ENCODE data around the gene FREY1.

FREY1 gene

DNA sequence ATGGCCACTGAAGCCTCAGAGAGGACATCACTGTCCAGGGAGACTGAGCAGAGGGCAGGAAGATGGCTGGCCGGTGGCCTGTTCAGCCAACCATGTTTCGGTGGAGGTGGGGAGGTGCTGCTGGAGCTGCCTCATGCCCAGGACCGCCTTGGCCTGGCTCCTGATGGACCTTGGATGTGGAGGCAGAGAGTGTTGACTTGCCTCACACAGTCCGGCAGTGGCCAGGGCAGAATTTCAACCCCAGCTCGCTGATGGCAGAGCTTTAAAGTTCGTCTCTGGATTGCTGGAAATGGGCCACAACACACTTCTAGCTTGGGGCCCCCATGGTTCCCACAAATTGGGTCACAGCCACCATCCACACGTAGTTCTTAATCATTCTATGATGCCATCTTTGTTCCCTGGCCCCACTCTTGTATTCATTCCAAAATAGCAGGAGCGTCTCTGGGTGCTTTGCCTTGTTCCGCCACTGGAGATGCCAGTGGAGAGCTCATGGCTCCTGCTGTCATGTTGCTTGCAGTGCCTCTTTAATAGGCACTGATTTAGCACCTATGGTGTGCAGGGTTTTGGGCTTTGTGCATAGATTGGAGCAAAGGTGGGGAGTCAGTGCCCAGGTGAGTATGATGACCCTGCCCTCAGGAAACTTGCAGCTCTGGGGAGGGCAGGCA, 16.1 kb downstream of the FREY1 start:
- DNase-seq: no peak

DNA sequence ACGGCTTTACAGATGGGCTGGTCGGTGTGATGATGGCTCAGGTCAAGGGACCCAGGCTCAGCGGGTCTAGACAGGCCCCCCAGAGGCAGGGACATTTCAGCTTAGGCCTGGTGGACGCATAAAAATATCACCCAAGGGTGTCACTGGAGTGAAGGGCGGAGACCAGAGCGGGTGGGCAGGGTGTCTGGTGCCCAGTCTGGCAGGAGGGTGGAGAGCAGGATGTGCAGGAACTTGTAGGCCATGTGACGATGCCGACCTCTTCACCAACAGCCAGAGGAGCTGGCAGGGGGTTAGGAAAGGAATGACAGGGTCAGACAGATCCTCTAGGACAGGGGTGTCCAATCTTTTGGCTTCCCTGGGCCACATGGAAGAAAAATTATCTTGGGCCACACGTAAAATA, 17.1 kb downstream of the FREY1 start:
- no peak for DNase-seq

DNA sequence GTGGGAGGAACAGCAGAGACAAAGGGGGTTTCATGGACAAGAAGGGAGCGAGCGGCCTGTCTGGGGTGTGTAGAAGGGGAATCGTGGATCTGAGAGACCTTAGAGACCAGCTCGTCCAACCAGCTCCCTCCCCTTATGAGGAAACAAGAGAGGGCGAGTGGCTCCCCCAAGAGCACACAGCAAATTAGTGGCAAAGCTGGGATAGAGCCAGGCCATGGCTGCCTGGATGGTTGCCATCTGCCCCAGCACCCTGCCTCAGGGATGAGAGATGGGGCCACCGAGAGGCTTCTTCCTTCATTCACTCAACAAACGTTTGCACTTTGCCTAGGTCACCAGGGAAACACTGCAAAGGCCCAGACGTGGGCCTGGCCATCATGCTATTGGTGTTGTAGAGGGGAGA, 17.5 kb downstream of the FREY1 start:
- no peak for DNase-seq

DNA sequence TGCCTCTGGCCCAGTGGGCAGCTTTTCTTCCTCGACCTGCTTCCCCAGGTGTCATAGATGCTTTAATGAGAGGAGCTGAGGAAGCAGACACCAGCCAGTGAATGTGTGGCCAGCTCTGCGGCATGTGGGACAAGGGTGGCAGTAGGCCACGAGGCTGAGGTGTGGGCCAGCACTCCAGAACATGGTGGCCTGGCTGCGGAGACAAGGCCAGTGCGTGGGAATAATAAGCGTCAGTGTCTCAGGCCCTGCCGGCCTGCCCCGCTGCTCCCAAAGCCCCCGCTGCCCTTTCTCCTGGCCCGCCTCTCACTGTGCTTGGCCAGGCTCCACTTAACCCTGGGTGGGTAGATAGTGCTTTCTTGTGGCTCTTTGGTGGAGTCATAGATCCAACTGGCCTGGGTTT, 19.5 kb downstream of the FREY1 start:
- DNase-seq: no peak

DNA sequence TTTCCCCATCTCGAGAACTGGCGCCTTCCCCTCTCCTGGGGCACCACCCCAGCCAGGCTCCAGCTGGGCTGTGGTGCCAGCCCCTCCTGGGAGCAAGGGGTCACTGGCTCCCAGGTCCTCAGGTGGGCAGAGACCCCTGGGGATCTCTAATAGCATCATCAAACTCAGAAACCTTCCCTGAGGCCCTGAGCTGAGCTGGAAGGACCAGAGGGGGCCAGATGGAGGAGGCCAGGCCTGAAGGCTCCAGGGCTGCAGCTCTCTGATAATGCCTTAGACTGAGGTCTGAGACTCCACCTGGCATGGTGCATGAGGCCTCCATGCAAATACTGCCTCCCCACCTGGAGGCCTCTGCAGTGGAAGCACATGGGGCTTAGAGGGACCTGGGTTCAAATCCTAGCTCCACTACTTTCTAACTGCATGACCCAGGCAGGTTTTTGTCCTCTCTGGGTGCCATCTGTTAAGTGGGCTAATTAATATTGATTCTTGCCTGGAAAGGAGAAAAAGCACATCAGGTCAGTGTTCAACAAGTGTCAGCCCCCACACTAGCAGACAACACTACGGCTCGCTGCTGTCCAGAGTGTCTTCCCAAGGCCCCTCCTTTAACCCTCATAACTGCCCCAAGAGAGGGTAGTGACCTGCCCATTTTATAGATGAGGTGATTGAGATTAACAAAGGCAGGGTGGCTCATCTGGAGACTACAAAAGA, 20.1 kb downstream of the FREY1 start:
- DNase-seq: no peak

DNA sequence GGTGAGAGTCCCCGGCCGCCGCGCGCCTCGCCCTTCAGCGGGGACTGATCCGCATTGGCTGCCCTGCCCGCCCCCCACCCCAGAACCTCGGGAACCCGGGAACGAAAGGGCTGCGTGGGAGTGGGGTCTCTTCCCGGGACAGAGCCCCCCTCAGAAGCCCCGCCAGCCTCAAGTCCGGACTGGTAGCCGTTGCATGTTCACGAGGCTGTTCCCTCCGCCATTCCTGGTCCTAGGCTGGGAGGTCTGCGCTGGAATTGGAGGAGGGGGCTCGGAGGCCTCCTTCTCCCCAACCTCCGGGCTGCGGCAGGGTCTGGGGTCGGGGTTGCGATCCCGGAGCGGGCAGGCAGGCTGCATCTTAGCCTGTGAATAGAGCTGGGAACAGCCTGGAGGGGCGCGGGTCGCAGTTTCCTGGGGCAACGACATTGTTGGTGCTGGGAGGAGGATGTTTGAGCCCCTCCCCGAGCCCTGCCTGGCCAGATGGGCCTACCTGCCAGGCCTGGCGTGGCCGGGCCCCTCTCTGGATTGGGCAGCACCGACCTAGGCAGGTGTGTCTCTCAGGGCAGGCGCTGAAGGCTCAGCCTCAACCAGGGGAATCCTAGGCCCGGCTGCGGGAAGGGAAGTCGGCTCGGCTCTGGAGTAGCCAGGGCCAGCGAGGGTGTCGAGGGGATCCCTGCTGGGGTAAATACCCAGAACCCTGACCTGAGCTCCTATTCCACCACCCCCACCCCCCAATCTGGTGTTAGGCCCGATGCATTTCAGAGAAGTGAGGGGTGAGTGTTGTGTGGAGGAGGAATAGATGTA, 20.9 kb downstream of the FREY1 start:
- DNase-seq: peak; percentile 32

DNA sequence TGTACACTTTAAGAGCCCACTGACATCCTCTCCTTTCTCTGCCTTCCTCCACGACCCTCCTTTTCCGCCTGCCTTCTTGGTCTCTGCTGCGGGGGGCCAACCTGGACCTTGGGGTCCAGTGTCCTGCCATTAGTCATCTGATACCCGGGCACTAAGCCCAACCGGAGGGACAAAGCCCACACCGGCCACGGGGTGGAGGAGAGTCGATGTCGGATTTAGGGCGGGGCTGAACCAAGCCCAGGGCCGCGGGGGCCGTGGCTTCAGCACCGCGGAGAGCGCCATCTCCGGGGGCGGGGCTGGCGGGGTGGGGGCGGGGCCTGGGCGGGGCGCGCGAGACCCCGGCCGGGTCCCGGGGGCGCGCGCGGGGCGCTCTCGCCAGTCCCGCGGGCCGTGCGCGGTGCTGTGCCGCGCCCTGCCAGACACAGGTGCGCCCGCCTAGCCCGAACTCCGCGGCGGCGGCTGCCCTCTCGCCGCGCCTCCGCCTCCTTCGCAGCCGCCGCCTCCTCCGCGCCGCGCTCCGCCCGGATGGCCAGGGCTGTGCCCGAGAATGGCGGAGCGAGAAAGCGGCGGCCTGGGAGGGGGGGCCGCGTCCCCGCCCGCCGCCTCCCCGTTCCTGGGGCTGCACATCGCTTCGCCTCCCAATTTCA, 21.7 kb downstream of the FREY1 start, which contains the start of gene MAPK8IP1:
MAPK8IP1 (plus strand) TSS at position 378 of the 647 bp plus-strand sequence; CDS start at position 548, 170 bp downstream.
- peak; percentile 66 for DNase-seq

DNA sequence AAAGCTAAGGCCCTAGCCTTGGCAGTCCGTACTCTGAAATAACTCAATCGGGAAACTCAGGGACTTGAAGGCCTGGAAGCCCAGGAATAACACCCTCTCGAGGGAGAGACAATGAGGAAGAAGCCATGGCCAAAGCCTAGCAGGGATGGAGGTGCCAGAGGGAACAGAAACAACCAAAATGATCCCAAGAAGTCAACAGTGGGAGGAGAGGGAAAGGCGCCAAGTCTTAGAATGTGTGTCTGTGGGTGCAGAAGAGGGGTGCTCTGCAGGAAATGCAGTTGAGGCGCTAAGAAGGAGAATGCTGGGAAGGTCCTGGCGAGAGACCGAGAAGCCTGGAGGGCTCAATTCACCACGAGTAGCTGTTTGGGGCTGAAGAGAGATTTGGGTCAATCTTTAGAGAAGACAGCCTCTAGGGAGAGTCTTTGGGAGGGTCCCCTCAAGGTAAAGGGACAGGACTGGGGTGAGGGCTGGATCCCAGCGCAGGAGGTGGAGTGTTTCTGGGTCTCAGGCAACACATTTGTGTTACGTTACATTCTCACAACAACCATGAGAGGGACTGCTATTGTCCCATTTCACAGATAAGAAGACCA, 22.4 kb downstream of the FREY1 start:
- no peak for DNase-seq

DNA sequence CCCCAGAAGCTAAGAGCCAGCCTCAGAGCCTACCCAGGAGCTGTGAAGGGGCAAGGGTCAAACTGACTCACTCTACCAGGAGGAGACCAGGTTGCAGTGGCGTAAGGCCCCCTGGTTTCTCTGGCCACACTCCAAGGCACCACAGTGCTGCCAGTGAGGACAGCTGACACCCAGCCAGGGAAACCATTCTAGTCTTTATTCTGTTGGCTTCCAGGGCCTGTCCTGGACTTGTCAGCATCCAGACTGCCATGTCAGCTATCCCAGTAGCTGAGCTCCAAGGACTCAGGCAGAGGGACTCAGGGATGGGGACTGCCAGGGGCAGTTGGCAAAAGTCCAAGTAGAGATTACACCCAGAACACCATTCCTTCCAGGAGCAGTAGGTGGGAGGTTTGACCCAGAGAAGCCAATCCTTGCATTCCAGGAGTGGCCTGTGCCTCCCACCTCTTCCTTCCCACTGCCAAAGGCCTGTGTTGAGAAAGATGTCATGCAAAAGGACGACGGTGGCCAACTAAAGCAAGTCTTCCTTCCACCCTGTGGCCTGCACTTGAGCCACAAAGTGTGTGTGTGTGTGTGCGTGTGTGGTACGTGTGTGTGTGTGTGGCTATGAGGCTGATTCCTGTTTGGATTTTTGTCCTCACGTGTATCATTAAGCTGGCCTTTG, 25.2 kb downstream of the FREY1 start:
- DNase-seq: peak; percentile 33

DNA sequence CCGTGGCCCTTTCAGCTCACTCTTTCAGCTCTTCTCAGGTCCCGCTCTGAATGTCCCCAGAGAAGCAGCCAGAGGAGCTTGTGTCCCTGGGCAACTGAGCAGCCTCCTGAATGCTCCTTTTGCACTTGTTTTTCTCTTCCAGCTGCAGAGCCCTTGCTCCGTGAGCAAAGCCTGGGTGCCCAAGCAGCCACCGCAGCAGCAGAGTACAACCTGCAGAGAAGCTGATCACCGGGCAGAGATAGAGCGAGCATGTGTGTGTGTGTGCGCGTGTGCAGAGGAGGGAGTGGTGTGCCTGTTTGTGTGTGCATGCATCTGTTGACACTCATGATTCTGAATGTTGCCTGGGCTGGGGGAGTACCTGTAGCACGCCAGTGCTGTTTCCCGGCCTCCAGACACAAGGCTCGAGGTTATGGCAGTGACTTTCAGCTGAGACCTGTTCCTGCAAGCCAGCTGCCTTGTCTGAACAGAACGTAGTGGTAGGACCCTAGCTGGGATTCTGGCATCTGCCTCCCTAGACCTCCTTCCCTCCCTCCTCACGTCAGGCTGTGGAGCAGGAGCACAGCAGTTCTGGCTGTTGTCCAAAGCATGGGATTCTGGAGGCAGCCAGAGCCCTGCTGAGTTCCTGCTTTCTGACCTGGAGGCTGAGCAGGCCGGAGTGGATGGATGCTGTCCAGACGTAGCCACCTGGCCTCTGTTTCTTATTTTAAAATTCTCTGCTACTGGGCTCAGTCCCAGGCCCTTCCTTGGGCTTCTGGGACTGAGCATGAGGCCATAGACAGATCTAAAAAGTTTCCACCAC, 26.1 kb downstream of the FREY1 start:
- DNase-seq: peak; percentile 65

DNA sequence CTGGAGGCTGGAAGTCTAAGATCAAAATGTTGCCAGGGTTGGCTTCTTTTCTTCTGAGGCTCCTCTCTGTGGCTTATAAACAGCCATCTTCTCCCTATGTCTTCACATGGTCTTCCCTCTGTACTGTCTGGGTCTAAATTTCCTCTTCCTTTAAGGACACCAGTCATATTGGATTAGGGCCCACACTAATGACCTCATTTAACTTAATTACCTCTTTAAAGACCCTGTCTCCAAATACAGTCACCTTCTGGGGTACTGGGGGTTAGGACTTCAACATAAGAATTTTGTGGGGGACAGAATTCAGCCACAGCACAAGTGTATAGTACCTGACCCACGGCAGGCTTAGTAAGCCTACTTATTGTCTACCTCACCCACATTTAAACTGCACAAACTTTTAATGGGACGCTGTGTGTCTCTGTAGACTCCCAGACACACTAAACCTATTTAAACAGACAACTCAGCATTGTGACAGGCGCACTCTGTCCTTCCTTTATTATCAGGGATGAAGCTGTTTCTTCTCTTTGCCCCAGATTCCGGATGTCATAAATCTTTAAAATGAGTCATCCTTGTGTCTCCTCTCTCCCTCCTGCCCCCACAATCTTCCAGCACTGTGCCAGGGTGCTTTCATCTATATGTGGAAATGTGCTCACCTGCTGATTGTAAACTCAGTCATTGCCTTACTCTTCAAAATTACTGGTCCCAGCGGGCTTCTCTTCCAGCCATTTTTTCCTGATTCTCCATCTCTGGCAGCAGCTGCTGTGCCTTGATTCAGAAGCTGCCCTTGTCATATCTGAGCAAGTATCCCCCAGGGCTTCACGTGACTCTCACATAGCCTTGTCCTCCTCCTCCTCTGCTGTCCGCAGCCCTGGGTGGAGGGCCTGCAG, 27.0 kb downstream of the FREY1 start:
- no peak for DNase-seq

DNA sequence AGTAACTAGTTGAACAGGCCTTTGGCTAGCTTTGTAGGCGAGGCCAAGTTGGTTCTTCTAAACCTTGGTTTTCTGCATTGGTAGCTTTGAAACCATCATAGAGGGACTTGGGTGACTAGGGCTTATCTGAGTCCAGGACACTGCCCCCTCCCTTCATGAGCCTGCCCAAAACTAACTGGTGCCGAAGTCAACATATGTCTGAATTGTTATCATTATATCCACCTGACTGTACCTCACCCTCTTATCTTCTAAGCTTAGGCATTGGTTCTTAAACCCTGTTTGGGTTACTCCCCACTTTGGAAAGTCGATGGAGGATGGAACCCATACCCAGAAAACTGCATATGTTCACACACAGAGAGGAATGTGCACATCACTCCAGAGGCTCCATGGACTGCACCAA, 29.2 kb downstream of the FREY1 start:
- no peak for DNase-seq

DNA sequence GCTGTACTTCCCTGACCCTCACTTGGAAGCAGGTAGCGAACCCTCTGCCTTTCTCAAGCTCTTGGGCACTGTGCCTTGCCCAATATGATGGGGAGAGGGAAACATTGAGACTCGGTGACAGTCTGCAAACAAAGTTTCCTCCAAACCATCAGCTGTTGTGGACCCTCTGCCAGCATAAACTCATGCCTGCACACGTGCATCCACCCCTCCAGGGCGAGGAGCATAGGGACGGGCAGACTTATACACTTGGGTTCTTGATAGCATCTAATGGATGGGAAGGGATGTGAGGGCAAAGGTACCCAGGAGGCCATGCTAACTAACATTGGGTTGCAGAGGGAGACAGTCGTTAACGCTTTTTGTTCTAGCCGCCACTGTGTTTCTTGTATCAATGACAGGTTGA, 29.9 kb downstream of the FREY1 start:
- no peak for DNase-seq

DNA sequence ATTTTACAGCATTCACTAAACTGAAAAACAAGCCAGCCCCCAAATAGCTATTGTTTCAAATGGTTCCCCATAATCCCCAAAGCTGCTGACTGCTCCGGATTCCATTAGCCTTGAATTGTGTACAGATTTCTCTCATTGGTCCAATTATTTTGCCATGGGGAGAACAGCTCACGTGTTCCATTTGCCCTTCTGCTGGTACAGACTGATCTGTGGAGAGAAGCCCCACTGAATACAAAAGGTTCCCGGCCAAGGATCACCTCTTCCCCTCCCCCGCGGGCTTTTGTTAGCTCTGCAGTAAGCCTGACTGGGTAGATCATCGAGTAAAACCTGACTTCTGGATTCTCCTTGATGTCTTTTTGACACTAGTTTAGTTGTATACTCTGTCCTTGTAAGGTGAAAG, 30.7 kb downstream of the FREY1 start:
- no peak for DNase-seq

DNA sequence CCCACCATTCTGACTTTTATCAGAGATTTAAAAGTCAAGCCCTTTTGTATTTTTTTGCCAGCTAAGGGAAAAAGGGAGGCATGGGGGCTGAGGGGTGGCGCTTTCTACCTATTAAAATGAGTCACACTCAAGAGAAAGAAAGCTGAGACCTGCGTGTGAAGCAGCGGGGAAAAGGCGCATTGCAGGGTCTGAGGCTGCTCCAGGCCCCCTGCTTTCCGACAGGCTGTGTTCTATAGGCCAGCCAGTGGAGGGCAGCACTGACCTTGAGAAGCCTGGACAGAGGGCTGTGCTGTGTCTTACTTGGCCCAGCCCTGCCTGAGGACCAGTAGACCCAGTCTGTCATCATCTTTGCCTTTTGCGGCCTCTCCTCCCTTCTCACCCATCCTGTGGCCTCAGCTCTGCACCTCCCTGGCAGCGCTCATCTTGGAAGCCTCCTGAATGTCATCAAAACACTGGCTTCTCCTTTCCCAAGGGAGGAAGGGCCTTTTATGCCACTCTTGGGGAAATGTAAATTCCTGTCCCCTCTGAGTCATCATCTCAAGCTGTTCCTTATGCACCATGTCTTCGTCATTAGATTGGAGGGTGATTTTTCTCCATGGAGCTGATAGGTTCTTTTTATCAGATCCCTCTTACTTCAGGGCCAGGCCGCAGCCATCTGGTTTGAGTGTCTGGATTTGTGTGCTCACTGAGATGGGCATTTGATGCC, 34.3 kb downstream of the FREY1 start:
- DNase-seq: peak; percentile 58

DNA sequence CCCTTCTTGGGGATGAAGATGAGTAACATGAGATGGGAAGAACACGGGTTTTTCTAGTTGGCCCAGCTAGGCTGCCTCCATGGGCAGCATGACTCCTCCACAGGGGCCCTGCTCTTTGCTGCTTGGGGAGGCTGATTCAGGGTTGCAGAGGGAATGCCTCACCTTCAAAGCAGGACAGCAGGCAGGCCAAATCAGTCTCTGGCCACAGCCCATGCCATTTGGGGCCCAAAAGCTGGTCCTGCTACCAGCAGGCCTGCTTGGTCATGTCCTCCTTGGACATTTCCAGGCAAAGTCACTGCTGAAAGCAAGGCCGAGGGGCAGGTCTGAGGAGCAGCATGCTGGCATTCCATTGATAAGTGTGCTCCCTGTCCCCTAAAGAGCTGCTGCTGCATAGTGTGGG, 35.4 kb downstream of the FREY1 start:
- no peak for DNase-seq

DNA sequence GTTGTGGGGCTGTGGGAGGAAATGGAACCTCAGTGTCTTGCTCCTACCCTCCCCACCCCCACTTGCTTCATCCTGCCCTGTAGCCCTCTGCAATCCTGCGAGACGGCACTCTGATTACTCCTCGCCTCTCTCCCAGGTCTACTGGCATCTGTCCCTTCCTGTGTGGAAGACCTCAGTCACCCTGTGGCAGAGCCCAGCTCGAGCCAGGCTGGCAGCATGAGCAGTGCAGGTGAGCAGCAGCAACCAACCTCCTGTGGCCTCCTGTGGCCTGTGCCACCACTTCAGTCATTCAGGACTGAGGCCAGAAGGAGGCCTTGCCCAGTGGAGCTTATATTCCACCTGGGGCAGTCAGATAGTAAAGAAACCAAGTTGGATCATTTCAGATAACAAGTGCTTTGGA, 36.4 kb downstream of the FREY1 start:
- no peak for DNase-seq

DNA sequence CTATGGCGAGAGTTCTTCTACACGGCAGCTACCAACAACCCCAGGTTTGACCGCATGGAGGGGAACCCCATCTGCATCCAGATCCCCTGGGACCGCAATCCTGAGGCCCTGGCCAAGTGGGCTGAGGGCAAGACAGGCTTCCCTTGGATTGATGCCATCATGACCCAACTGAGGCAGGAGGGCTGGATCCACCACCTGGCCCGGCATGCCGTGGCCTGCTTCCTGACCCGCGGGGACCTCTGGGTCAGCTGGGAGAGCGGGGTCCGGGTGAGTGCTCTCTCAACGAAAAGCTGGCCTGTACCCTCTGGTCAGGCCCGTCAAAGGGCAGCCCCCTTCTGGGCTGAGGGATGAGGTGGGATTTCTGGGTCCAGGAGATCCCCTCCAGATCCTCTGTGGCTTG, 37.5 kb downstream of the FREY1 start:
- DNase-seq: no peak

DNA sequence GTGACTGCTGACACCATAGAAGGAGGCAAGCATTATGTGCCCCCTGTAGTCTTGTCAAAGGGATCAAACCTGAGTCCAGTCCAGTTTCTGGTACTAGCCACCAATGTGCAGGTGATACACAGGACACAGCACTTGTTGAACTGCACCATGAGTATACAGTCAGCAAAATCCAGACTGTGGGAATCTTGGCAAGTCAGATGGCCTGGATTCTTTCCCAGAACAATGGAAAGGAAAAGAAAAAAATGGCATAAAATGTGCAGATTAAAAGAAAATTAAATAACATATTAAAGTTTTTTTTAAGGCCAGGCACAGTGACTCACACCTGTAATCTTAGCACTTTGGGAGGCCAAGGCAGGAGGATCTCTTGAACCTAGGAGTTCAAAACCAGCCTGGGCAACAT, 43.0 kb downstream of the FREY1 start:
- no peak for DNase-seq

Measured in NCI-H1092 treated with DMSO at 0.1 percent for 48 hours (cell line).